Right ventricle myocardium superior (tissue), 1 donor: ENCODE results near the gene GAR1. TPM values are rescaled to one million over a fixed set of nuclear protein-coding genes. Genes with fewer than 3 reads are reported as not detected.
"Not testable (repeated sequence)": the region's sequence is repeated elsewhere in the genome, so short reads cannot be mapped to it uniquely, and the experiment has no call there.

Experiments used
- ATAC-seq: fragments of 200-7000 bp; cut with Tn5 transposase; one replicate; pipeline ENCODE4 v1.9.1; 2020; ENCODE audit warnings: mild to moderate bottlenecking; ENCODE audit not compliant: poor library complexity
- DNase-seq: peaks from one replicate; pipeline ENCODE4 v3.0.0-alpha.2; 2020
- intact Hi-C: fragments of 100-400 bp; cut with DNase I; formaldehyde crosslinking; loops from one replicate; pipeline ENCODE4 v1.11.2; 2022
- total RNA-seq: library from RNA; stranded (reverse); fragmentation: NEBNext Ultra II Directional; extraction: Animal tissue kit (Norgen Biotek cat#: 25700); gene quantifications from one replicate; pipeline ENCODE4 v1.2.1, GENCODE V29; 2021
- donor health status: DM: no; HTN: yes; CAD: no; lungs with severe emphysema.

Gene GAR1
- total RNA-seq, 1 donor from 2014 or later: 7.7 TPM

DNA sequence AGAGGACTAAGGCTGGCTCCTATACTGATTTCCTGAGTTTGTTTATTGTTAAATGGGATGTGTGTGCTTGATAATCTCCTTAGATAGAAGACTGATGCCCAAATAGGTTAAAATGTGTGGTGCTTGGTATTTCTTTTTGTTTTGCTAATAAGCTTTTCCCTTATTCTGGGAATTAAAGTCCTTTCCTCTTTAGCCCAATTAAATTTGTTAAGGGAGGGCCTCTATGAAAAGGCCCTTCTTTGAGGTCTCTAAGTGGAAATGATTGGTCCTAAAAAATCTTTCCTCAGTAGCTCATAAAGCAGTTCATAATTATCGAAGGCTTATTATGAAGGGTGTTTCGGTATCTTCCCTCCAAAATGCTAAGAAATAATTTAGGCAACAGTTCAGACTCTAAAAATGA lies 12.1 kb downstream of the GAR1 start, which contains the start of gene RRH:
RRH (plus strand) TSS at position 301 of the 400 bp plus-strand sequence; CDS start at position 357, 56 bp downstream.
- ATAC-seq (no peak), DNase-seq (no peak)
- intact Hi-C loops: no loop called here

GRCh38 chr4:109833756-109834155 lies 18.2 kb downstream of the GAR1 start:
- intact Hi-C loops: no loop called here
- no peak for ATAC-seq
- no peak for DNase-seq

GRCh38 chr4:109836985-109837384 lies 21.4 kb downstream of the GAR1 start:
- ATAC-seq (no peak), DNase-seq (no peak)
- intact Hi-C loops: no loop called here

- ATAC-seq (no peak), DNase-seq (no peak)
- intact Hi-C loops: no loop called here
Observed at GRCh38 chr4:109846395-109847098, 31.0 kb downstream of the GAR1 start.

- DNase-seq: no peak
- ATAC-seq: no peak
- intact Hi-C loops: no loop called here
Observed at GRCh38 chr4:109847896-109848442, 32.4 kb downstream of the GAR1 start, which contains the start of gene LRIT3. LRIT3 (plus strand) TSS chr4:109848107; CDS start chr4:109848202, 95 bp downstream.

DNA sequence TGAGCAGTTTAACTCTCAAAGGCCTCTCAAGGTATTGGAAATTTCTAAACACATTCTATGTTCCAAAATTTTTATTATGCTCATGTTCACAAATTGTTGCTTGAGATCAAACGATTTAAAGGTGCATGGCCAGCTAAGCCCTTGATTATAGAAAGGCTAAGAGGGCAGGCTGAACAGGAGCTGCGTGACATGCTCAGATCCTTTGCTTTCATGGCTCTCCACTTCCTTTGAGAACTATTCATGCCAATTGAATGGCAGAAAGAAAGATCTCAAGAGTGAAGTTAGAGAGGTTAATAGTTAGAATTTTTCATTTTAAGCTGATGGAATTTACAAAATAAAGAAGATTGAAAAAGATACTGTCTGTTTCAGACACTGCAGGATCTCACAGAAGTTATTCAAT lies 32.9 kb downstream of the GAR1 start:
- DNase-seq (no peak), ATAC-seq (no peak)
- intact Hi-C loops: no loop called here

- ATAC-seq (no peak), DNase-seq (no peak)
- intact Hi-C loops: no loop called here
Observed at GRCh38 chr4:109850601-109851000, 35.0 kb downstream of the GAR1 start.

DNA sequence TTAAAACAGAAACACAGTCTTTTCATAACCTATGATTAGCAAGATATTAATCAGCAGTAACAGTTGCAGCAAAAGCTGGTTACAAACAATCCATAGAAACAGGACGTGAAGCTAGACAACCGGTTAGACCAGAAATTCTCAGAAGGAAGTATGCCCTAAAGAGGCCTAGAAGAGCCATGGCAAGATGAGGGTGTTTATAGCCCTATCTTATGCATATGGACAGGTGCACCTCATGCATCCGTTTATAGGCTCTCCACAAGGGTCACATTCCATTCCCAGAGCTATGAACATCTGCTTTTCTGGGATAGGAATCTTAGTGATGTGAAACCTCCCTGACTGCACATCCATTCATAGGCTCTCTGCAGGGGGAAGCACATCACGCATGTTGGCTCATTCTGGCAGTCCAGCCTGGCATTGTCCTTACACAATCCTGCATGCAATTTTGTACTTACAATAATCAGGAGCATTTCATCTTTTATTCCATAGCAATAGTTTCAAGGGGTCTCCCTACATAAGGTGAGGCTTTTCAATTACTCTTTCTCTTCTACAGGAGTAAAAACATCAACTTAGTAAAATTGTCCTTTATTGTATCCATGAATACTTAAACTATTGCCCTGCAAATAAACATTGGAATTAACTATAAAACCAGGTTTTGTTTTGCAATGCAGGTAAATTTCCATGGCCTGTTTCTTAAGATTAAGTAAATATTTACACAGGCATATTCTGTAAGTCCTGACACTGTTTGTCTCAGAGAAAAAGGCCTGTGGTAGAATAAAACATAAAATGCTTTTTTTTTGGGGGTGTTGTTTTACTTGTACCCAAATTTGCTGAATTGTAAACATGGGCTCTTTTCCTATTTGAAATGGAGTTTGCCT lies 44.1 kb downstream of the GAR1 start:
- intact Hi-C loops, ATAC-seq, DNase-seq: not testable (repeated sequence)

DNA sequence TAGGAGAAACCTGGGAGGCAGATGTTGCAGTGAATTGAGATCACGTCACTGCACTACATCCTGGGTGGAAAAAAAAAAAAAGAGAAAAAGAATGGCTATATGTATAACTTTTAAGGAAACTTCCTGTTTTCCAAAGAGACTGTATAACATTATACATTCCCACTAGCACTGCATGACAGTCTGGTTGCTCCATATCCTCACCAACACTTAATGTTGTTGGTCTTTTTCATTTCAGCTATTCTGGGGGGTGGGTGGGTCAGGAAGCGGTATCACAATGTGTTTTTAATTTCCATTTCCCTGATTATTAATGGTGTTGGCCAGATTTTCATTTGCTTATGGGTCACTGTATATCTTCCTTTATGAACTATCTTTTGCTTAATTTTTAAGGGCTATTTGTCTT lies 45.7 kb downstream of the GAR1 start:
- DNase-seq (no peak), ATAC-seq (no peak)
- intact Hi-C loops: no loop called here

DNA sequence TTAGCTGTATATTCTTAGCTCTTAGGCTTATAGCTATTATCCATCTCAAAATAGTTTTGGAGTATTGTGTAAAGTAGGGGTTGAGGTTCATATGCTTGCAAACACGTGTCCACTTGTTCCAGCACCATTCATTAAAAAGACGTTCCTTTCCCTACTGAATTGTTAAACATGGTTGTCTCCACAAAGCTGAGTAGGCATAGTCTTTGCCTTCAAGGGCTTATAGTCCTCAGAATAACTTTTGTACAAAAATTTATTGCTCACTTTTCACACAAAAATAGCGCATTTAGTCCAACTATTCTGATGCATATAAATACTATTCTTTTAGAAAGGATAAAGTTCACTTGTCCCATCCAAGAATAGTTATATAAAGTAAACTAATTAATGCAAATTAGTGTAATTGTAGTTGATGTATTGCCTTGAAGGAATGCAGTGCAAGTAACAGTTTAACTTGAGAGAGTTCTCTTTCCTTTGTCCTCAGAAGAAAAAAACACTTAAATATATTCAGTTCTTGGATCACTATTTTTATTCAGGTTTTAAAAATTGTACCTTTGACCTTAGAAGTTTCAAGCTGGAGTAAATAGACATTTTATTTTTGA lies 46.5 kb downstream of the GAR1 start:
- intact Hi-C loops: no loop called here
- DNase-seq (no peak), ATAC-seq (no peak)

DNA sequence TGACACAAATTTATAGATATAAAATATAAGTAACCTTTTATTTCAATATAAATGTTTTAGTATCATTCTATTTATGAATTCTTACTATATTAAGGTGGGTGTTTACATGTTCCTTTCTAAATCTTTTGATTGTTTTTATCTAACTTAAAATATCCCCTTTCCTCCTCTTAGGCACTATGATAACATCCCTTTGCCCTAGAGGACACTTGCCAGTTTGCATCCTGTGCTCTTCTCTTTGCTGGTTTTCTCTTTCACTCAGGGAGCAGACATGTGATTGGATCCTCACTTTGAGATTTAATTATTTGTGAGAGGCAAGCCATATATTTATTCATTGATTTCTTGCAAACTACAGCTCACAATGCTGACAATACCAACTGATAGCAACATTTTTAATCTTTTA lies 48.6 kb downstream of the GAR1 start:
- ATAC-seq (no peak), DNase-seq (no peak)
- intact Hi-C loops: no loop called here

DNA sequence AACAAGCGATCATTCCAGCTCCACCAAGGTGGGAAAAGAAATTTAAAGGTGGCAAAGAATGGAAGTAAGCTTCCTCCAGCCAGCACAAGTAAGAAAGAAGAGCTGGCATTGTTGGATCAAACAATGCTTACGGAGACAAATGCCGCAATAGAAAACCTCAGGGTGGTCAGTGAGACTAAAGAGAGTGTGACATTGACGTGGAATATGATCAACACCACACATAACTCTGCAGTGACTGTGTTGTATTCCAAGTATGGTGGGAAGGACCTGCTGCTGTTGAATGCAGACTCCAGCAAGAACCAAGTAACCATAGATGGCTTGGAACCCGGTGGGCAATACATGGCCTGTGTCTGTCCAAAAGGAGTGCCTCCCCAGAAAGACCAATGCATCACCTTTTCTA lies 54.5 kb downstream of the GAR1 start:
- intact Hi-C loops: no loop called here
- DNase-seq (no peak), ATAC-seq (no peak)

DNA sequence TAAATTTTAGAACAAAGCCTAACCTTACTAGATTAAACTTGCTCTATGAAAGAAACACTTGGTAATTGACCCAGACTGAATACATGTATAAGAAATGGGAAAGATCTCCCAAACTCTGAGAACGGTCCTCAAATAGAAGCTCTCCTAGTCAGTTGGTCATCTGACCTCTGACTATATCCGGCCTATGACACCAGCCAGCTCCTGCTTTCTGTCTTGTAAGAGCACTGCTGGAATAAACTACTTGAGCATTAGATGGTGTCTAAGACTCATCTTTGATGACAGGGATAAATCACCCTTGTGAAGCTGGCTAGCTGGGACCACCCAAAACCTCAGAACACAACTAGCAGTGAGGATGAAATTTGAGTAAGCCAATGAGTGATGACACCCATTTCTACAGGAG lies 56.5 kb downstream of the GAR1 start:
- ATAC-seq: no peak

GRCh38 chr4:109872950-109873656 lies 57.5 kb downstream of the GAR1 start:
- DNase-seq (no peak), ATAC-seq (no peak)
- intact Hi-C loops: no loop called here

More for the DNA sequence above, 56.5 kb downstream of the GAR1 start:
- DNase-seq: no peak
- intact Hi-C loops: no loop called here

GRCh38 chr4:109873791-109874514 lies 58.4 kb downstream of the GAR1 start:
- ATAC-seq: no peak
- intact Hi-C loops: no loop called here
- DNase-seq: no peak
